HepG2 (cell line): ENCODE measurements around the gene ATP4A. TPM values are rescaled to one million over a fixed set of nuclear protein-coding genes. Genes with fewer than 3 reads are reported as not detected.

Source experiments
- ATF5 ChIP-seq: sonication (generic); formaldehyde crosslinking; IDR thresholded peaks from 2 replicates; pipeline ENCODE4 v1.4.0; 2020; ENCODE audit warnings: mild to moderate bottlenecking, low read depth, missing genetic modification reagents
- CCAR2 ChIP-seq: fragments of 200-400 bp; formaldehyde crosslinking; optimal IDR thresholded peaks from 2 replicates; pipeline ENCODE3; 2018; ENCODE audit warnings: low read depth, mild to moderate bottlenecking, low read length, moderate library complexity
- FOXC1 ChIP-seq: sonication (generic); formaldehyde crosslinking; IDR thresholded peaks from 2 replicates; pipeline ENCODE4 v1.8.0; 2022; ENCODE audit warnings: mild to moderate bottlenecking, missing genetic modification reagents, borderline replicate concordance
- GFI1 ChIP-seq: sonication (generic); formaldehyde crosslinking; IDR thresholded peaks from 2 replicates; pipeline ENCODE4 v1.5.0; 2020; ENCODE audit warnings: missing genetic modification reagents, mild to moderate bottlenecking, borderline replicate concordance
- GRHL1 ChIP-seq: sonication (generic); formaldehyde crosslinking; conservative IDR thresholded peaks from 2 replicates; pipeline ENCODE4 v1.8.0; 2022; ENCODE audit warnings: missing genetic modification reagents
- GTF2F1 ChIP-seq: fragments of 150-350 bp; IDR thresholded peaks from 2 replicates; pipeline ENCODE4 v1.6.1; 2014; ENCODE audit warnings: low read length
- JDP2 ChIP-seq: sonication (generic); formaldehyde crosslinking; IDR thresholded peaks from 2 replicates; pipeline ENCODE4 v1.8.1; 2022; ENCODE audit warnings: missing genetic modification reagents, borderline replicate concordance
- JUND ChIP-seq: sonication (generic); formaldehyde crosslinking; IDR thresholded peaks from 2 replicates; pipeline ENCODE4 v1.8.0; 2022; ENCODE audit warnings: mild to moderate bottlenecking, missing genetic modification reagents
- NCOA5 ChIP-seq: sonication (generic); formaldehyde crosslinking; IDR thresholded peaks from 2 replicates; pipeline ENCODE4 v1.4.0; 2020; ENCODE audit warnings: missing genetic modification reagents
- NRL ChIP-seq: sonication (generic); formaldehyde crosslinking; IDR thresholded peaks from 2 replicates; pipeline ENCODE4 v1.5.0; 2020; ENCODE audit warnings: missing genetic modification reagents, mild to moderate bottlenecking, moderate library complexity, borderline replicate concordance
- PRDM10 ChIP-seq: sonication (generic); formaldehyde crosslinking; IDR thresholded peaks from 2 replicates; pipeline ENCODE4 v1.4.0; 2020; ENCODE audit warnings: low read depth, missing genetic modification reagents
- RBFOX2 ChIP-seq: fragments of 200-400 bp; formaldehyde crosslinking; IDR thresholded peaks from 2 replicates; pipeline ENCODE4 v1.6.1; 2017; ENCODE audit warnings: low read depth, mild to moderate bottlenecking, low read length
- RNF2 ChIP-seq: fragments of 450-650 bp; conservative IDR thresholded peaks from 2 replicates; pipeline ENCODE4 v1.6.1; 2016; ENCODE audit warnings: low read depth
- SSRP1 ChIP-seq: IDR thresholded peaks from 2 replicates; pipeline ENCODE4 v1.6.1; 2016; ENCODE audit warnings: control low read depth
- ZNF143 ChIP-seq: sonication (generic); formaldehyde crosslinking; IDR thresholded peaks from 2 replicates; pipeline ENCODE4 v1.4.0; 2020; ENCODE audit warnings: missing genetic modification reagents
- ZNF281 ChIP-seq: sonication (generic); formaldehyde crosslinking; IDR thresholded peaks from 2 replicates; pipeline ENCODE4 v1.4.0; 2020; ENCODE audit warnings: missing genetic modification reagents, borderline replicate concordance
- ZNF33A ChIP-seq: sonication (generic); formaldehyde crosslinking; IDR thresholded peaks from 2 replicates; pipeline ENCODE4 v1.5.1; 2020; ENCODE audit warnings: missing genetic modification reagents, mild to moderate bottlenecking, moderate library complexity, borderline replicate concordance
- ZNF441 ChIP-seq: sonication (generic); formaldehyde crosslinking; IDR thresholded peaks from 2 replicates; pipeline ENCODE4 v1.7.0; 2021; ENCODE audit warnings: missing genetic modification reagents, borderline replicate concordance
- ZNF552 ChIP-seq: sonication (generic); formaldehyde crosslinking; IDR thresholded peaks from 2 replicates; pipeline ENCODE4 v1.9.0; 2022; ENCODE audit warnings: missing genetic modification reagents, mild to moderate bottlenecking, borderline replicate concordance
- ZNF644 ChIP-seq: IDR thresholded peaks from 2 replicates; pipeline ENCODE4 v1.6.1; 2016; ENCODE audit warnings: low read depth
- ZNF747 ChIP-seq: sonication (generic); formaldehyde crosslinking; IDR thresholded peaks from 2 replicates; pipeline ENCODE4 v1.8.1; 2023; ENCODE audit warnings: missing genetic modification reagents, mild to moderate bottlenecking, borderline replicate concordance
- ZNF773 ChIP-seq: sonication (generic); formaldehyde crosslinking; IDR thresholded peaks from 2 replicates; pipeline ENCODE4 v1.4.0; 2020; ENCODE audit warnings: missing genetic modification reagents, borderline replicate concordance
- polyA plus RNA-seq, 8 experiments: library from polyadenylated mRNA; depleted of rRNA in 3 of 8; stranded (reverse) in 7 of 8; unstranded in 1 of 8; fragments of >200 nt; fragmentation: Illumina TruSeq in 4 of 8; extraction: Trizol in 4 of 8; gene quantifications; 2 replicates each; pipeline versions ENCODE4 v1.2.1 to v1.2.3, GENCODE V29; 2011 to 2016; ENCODE audit warnings: low read depth in 4 of 8, missing spikeins in 1 of 8, mixed read lengths in 1 of 8; ENCODE audit not compliant: insufficient read depth in 1 of 8
- total RNA-seq, 5 experiments: library from RNA; depleted of rRNA; stranded (reverse); fragments of >200 nt; fragmentation: Illumina TruSeq; extraction: Trizol; gene quantifications; 2 replicates each; pipeline ENCODE4 v1.2.3, GENCODE V29; 2016; ENCODE audit warnings: low read depth in 1 of 5

ATP4A gene
- total and polyA plus RNA-seq, 2 of the 13 experiments (the other 11 are each of a cell fraction or from before 2014, with no cell fraction given), result 0.08 to 0.11 TPM

GRCh38 chr19:35569281-35569781 is 5.9 kb upstream of the ATP4A start (continued):
- no peak for TF ChIP-seq NCOA5 (CRISPR knock-in tag)
- 0 out of 2 replicates have a peak, but pooled peaks have one; percentile 39 for TF ChIP-seq JUND (CRISPR knock-in tag)
- peak; percentile 95 for TF ChIP-seq ZNF281
- TF ChIP-seq SSRP1 (CRISPR knock-in tag), result no peak
- TF ChIP-seq ZNF441 (CRISPR knock-in tag), result no peak
- TF ChIP-seq ZNF747 (CRISPR knock-in tag), result 0 out of 2 replicates have a peak, but pooled peaks have one; percentile 42
- peak; percentile 56; the same call in 1 of the 2 replicates for TF ChIP-seq FOXC1 (CRISPR knock-in tag)
- TF ChIP-seq GTF2F1, result no peak
- peak; percentile 32; the same call in 1 of the 2 replicates for TF ChIP-seq ZNF644
- TF ChIP-seq RNF2, result no peak
- TF ChIP-seq ZNF773 (CRISPR knock-in tag), result no peak
- TF ChIP-seq CCAR2, result no peak
- no peak for TF ChIP-seq PRDM10 (CRISPR knock-in tag)
- TF ChIP-seq ATF5 (CRISPR knock-in tag), result no peak
- TF ChIP-seq NRL, result peak; percentile 62; the same call in 1 of the 2 replicates
- no peak for TF ChIP-seq ZNF552 (CRISPR knock-in tag)
- TF ChIP-seq GFI1, result peak; percentile 86; the same call in 1 of the 2 replicates
- TF ChIP-seq GRHL1, result no peak
- no peak for TF ChIP-seq ZNF143 (CRISPR knock-in tag)
- TF ChIP-seq RBFOX2, result no peak
- TF ChIP-seq JDP2 (CRISPR knock-in tag), result no peak
- TF ChIP-seq ZNF33A, result no peak
